H1 (cell line): ENCODE results near the gene PLCB1. TPM values are rescaled to one million over a fixed set of nuclear protein-coding genes. Genes with fewer than 3 reads are reported as not detected.

Experiments
- ASH2L ChIP-seq: fragments of 200-600, 300-600 bp; sonication (generic); IDR thresholded peaks from one replicate; pipeline ENCODE4 v1.7.1; 2017; ENCODE audit warnings: low read length
- CREB1 ChIP-seq: IDR thresholded peaks from 2 replicates; pipeline ENCODE4 v1.6.1; 2012; ENCODE audit warnings: inconsistent platforms
- EZH2 ChIP-seq: fragments of 200-600 bp; sonication (generic); IDR thresholded peaks from 2 replicates; pipeline ENCODE4 v1.7.1; 2012; ENCODE audit warnings: low read depth, mild to moderate bottlenecking, moderate library complexity, low read length, inconsistent platforms; ENCODE audit not compliant: severe bottlenecking
- JUND ChIP-seq: IDR thresholded peaks from 2 replicates; pipeline ENCODE4 v1.6.1; 2011; ENCODE audit warnings: mild to moderate bottlenecking, improper control_type of control experiment, low read length
- NANOG ChIP-seq: IDR thresholded peaks from 2 replicates; pipeline ENCODE4 v1.6.1; 2011; ENCODE audit warnings: low read length, low read depth, mild to moderate bottlenecking, inconsistent platforms; ENCODE audit not compliant: insufficient read depth, poor library complexity, severe bottlenecking
- POLR2A ChIP-seq, 2 experiments: IDR thresholded peaks; 1 replicate in 1 of 2; 2 replicates in 1 of 2; pipeline ENCODE4 v1.6.1; 2011; ENCODE audit warnings: low read depth in 2 of 2, low read length in 2 of 2, mild to moderate bottlenecking in 2 of 2; ENCODE audit errors: control extremely low read depth in 1 of 2
- POLR2AphosphoS5 ChIP-seq: IDR thresholded peaks from 2 replicates; pipeline ENCODE4 v1.6.1; 2011; ENCODE audit warnings: low read depth, low read length
- SIX5 ChIP-seq: IDR thresholded peaks from 2 replicates; pipeline ENCODE4 v1.6.1; 2011; ENCODE audit warnings: mild to moderate bottlenecking, low read depth, low read length
- SRF ChIP-seq: IDR thresholded peaks from 2 replicates; pipeline ENCODE4 v1.6.1; 2011; ENCODE audit warnings: mild to moderate bottlenecking, low read depth, low read length, moderate library complexity
- TAF1 ChIP-seq: IDR thresholded peaks from 2 replicates; pipeline ENCODE4 v1.6.1; 2011; ENCODE audit warnings: mild to moderate bottlenecking, low read depth, low read length
- ZNF274 ChIP-seq: IDR thresholded peaks from 2 replicates; pipeline ENCODE4 v1.7.0; 2012; ENCODE audit warnings: low read length, borderline replicate concordance; ENCODE audit errors: extremely low read depth
- polyA plus RNA-seq, 7 experiments: library from polyadenylated mRNA; depleted of rRNA in 3 of 7; stranded (reverse) in 5 of 7; unstranded in 2 of 7; fragments of >200 nt in 5 of 7; fragments of 200-250 nt in 2 of 7; gene quantifications; 1 replicate in 5 of 7; 2 replicates in 1 of 7; 4 replicates in 1 of 7; pipeline versions ENCODE4 v1.2.1 to v1.2.3, GENCODE V29; 2011 to 2013; ENCODE audit warnings: missing spikeins in 2 of 7, mixed read lengths in 2 of 7
- total RNA-seq: library from RNA; stranded (reverse); fragmentation: NEBNext Ultra II Directional; extraction: Animal tissue kit (Norgen Biotek cat#: 25700); gene quantifications from 2 replicates; pipeline ENCODE4 v1.2.1, GENCODE V29; 2021
- TF ChIP-seq, protein P1 (sequence below): fragments of 300-600 bp; sonication (generic); IDR thresholded peaks from 2 replicates; pipeline ENCODE4 v1.7.1; 2012; ENCODE audit warnings: low read length, moderate library complexity, mild to moderate bottlenecking, inconsistent platforms; ENCODE audit not compliant: insufficient replicate concordance
- TF ChIP-seq, protein P2 (sequence below): IDR thresholded peaks from 2 replicates; pipeline ENCODE4 v1.6.1; 2012; ENCODE audit warnings: inconsistent platforms

Gene PLCB1
- total and polyA plus RNA-seq, 2 of the 8 experiments (the other 6 are each of a cell fraction or from before 2014, with no cell fraction given) = 2.6 to 9.1 TPM

DNA sequence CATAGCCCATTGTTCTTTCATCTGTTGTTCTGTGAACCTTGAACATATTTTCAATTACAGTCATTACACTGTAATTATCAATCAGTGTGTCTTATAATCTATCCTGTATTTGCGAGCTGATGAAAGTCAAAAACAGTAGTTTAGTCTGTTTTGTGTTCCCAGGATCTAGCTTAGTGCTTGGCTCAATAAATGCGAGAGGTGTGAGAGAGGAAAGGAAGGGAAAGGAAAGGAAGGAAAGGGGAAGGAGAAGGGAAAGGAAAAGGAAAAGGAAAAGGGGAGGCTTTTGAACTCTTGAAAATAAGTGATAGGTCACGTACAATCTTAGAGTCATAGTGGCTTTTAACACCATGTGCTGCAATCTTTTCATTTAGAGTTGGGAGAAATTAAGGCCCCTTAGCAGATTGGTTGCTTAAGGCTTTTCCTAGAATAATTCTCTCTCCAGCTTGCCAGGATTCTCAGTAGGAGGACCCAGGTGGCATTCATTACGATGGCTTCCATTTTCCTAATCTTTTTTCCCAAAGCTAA, 503.0 kb downstream of the PLCB1 start (continued):
- TF ChIP-seq, protein P1, sequence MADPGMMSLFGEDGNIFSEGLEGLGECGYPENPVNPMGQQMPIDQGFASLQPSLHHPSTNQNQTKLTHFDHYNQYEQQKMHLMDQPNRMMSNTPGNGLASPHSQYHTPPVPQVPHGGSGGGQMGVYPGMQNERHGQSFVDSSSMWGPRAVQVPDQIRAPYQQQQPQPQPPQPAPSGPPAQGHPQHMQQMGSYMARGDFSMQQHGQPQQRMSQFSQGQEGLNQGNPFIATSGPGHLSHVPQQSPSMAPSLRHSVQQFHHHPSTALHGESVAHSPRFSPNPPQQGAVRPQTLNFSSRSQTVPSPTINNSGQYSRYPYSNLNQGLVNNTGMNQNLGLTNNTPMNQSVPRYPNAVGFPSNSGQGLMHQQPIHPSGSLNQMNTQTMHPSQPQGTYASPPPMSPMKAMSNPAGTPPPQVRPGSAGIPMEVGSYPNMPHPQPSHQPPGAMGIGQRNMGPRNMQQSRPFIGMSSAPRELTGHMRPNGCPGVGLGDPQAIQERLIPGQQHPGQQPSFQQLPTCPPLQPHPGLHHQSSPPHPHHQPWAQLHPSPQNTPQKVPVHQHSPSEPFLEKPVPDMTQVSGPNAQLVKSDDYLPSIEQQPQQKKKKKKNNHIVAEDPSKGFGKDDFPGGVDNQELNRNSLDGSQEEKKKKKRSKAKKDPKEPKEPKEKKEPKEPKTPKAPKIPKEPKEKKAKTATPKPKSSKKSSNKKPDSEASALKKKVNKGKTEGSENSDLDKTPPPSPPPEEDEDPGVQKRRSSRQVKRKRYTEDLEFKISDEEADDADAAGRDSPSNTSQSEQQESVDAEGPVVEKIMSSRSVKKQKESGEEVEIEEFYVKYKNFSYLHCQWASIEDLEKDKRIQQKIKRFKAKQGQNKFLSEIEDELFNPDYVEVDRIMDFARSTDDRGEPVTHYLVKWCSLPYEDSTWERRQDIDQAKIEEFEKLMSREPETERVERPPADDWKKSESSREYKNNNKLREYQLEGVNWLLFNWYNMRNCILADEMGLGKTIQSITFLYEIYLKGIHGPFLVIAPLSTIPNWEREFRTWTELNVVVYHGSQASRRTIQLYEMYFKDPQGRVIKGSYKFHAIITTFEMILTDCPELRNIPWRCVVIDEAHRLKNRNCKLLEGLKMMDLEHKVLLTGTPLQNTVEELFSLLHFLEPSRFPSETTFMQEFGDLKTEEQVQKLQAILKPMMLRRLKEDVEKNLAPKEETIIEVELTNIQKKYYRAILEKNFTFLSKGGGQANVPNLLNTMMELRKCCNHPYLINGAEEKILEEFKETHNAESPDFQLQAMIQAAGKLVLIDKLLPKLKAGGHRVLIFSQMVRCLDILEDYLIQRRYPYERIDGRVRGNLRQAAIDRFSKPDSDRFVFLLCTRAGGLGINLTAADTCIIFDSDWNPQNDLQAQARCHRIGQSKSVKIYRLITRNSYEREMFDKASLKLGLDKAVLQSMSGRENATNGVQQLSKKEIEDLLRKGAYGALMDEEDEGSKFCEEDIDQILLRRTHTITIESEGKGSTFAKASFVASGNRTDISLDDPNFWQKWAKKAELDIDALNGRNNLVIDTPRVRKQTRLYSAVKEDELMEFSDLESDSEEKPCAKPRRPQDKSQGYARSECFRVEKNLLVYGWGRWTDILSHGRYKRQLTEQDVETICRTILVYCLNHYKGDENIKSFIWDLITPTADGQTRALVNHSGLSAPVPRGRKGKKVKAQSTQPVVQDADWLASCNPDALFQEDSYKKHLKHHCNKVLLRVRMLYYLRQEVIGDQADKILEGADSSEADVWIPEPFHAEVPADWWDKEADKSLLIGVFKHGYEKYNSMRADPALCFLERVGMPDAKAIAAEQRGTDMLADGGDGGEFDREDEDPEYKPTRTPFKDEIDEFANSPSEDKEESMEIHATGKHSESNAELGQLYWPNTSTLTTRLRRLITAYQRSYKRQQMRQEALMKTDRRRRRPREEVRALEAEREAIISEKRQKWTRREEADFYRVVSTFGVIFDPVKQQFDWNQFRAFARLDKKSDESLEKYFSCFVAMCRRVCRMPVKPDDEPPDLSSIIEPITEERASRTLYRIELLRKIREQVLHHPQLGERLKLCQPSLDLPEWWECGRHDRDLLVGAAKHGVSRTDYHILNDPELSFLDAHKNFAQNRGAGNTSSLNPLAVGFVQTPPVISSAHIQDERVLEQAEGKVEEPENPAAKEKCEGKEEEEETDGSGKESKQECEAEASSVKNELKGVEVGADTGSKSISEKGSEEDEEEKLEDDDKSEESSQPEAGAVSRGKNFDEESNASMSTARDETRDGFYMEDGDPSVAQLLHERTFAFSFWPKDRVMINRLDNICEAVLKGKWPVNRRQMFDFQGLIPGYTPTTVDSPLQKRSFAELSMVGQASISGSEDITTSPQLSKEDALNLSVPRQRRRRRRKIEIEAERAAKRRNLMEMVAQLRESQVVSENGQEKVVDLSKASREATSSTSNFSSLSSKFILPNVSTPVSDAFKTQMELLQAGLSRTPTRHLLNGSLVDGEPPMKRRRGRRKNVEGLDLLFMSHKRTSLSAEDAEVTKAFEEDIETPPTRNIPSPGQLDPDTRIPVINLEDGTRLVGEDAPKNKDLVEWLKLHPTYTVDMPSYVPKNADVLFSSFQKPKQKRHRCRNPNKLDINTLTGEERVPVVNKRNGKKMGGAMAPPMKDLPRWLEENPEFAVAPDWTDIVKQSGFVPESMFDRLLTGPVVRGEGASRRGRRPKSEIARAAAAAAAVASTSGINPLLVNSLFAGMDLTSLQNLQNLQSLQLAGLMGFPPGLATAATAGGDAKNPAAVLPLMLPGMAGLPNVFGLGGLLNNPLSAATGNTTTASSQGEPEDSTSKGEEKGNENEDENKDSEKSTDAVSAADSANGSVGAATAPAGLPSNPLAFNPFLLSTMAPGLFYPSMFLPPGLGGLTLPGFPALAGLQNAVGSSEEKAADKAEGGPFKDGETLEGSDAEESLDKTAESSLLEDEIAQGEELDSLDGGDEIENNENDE = no peak
- no peak for TF ChIP-seq SIX5
- no peak for TF ChIP-seq POLR2A (IDR thresholded peaks at IDR 0.05; ENCODE audit: control extremely low read depth in 1 of 2, low read depth in 2 of 2, low read length in 2 of 2)
- no peak for TF ChIP-seq JUND
- TF ChIP-seq SRF = no peak
- TF ChIP-seq EZH2 = no peak
- no peak for TF ChIP-seq NANOG
- no peak for TF ChIP-seq TAF1
- TF ChIP-seq ASH2L = no peak
- TF ChIP-seq ZNF274 = no peak
- no peak for TF ChIP-seq POLR2AphosphoS5
- TF ChIP-seq, protein P2, sequence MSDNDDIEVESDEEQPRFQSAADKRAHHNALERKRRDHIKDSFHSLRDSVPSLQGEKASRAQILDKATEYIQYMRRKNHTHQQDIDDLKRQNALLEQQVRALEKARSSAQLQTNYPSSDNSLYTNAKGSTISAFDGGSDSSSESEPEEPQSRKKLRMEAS = no peak
- no peak for TF ChIP-seq CREB1
